D721Med (cell line): ENCODE results near the gene PTCSC3.

Experiments
- DNase-seq: peaks from one replicate; pipeline ENCODE4 v3.0.0; 2011; ENCODE audit warnings: low spot score; ENCODE audit not compliant: insufficient read length
- FAIRE-seq: peaks from 2 replicates; lab custom pipeline; 2011; peaks lifted over from hg19 to GRCh38; lab: Jason Lieb, UNC
- TF ChIP-seq, protein P1 (sequence below): IDR thresholded peaks from 2 replicates; pipeline ENCODE4 v1.5.1; 2012; ENCODE audit warnings: mild to moderate bottlenecking, control low read depth; ENCODE audit not compliant: insufficient read depth; ENCODE audit errors: missing control alignments

PTCSC3 gene

DNA sequence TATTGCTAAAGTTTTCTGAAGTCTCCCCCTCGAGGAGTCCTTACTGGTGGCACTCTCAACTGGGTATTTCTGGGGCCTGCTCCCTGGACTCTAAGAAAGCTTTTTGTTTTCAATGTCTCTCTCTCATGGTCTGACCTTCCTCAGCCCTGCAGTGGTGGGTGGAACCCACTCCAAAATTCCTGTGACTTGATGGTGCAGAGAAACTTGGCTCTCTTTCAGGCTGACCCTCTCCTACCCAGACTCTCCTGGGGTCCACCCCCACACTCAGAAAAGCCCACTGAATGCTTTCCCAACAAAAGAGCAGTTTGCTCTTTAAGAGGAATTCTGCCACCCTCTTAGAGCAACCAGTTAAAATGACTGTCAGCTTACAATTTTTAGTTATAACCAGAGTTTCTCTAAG lies 967 bp upstream of the PTCSC3 start:
- no peak for FAIRE-seq
- DNase-seq, result no peak
- TF ChIP-seq, protein P1, sequence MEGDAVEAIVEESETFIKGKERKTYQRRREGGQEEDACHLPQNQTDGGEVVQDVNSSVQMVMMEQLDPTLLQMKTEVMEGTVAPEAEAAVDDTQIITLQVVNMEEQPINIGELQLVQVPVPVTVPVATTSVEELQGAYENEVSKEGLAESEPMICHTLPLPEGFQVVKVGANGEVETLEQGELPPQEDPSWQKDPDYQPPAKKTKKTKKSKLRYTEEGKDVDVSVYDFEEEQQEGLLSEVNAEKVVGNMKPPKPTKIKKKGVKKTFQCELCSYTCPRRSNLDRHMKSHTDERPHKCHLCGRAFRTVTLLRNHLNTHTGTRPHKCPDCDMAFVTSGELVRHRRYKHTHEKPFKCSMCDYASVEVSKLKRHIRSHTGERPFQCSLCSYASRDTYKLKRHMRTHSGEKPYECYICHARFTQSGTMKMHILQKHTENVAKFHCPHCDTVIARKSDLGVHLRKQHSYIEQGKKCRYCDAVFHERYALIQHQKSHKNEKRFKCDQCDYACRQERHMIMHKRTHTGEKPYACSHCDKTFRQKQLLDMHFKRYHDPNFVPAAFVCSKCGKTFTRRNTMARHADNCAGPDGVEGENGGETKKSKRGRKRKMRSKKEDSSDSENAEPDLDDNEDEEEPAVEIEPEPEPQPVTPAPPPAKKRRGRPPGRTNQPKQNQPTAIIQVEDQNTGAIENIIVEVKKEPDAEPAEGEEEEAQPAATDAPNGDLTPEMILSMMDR, result no peak

DNA sequence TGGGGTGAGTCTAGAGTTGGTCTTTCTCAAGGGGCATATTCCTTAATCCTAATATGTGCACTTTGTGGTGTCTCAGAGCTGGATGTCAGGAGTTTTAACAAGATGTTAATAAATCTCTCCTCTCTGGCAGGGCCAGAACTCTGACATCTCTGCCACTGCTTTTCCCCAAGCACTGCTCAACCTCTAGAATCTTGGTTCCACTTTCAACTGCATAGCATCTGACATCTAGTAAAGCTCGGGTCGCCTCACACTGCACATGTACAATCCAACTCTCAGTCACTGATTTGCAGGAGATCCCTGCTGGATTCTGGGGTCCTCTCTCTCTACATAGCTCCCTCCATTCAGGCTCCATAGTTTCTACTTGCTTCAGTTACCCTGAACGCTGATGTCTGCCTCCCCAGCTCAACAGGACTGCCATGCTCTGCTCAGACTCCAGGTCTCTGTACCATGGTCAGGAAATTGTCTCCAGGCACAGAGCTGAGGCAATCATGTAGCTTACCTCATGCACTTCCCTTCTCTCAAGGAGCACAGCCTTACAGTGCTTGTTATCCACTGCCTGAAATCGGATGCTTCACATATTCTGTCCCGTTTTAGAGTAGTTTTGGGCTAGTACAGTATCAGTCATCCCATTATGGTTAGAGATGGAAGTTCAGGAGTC lies 1.6 kb downstream of the PTCSC3 start:
- FAIRE-seq (no peak), DNase-seq (no peak)
- TF ChIP-seq, protein P1, result no peak

- FAIRE-seq, result no peak
- TF ChIP-seq, protein P1, result no peak
- no peak for DNase-seq
Measured at GRCh38 chr14:36173161-36173560, 3.4 kb downstream of the PTCSC3 start.

DNA sequence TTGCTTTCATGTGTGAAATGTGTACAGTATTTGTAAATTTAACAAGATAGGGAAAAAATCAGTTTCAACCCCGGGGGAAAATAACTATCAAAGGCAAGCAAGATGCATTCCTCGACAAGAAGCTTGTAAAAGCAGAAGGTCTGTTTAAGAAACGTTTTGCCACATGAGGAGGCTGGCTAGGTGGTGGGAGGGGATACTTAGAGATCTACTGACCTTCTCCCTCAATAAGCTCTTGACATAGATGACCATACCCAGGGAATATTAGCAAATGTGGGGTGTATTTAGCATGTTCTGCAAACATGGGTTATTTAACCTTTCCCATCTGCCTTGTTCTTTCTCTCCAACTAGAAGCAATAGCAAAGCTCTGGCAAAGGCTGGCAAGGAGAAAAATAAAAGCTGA lies 4.9 kb downstream of the PTCSC3 start:
- no peak for DNase-seq
- FAIRE-seq, result no peak
- TF ChIP-seq, protein P1, result no peak

DNA sequence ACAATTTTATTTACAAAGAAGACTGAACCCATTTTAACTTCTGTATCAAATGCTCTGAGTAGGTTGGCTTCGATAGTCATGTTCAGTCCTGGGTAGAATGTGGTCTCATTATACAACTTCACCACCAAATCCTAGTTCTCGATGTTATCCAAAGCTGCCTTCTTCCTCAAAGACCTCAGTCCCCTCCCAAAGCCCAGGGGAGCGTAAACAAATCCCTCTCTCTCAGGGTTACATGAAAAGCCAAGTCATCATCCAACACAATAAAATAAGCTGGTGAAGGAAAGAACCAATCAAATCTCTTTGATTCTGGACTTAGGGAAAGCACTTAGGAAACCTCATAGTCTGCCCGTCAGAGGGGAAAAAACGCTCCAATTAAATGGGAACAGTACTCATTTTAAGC lies 9.1 kb downstream of the PTCSC3 start:
- DNase-seq (no peak), FAIRE-seq (no peak)
- TF ChIP-seq, protein P1, result no peak

DNA sequence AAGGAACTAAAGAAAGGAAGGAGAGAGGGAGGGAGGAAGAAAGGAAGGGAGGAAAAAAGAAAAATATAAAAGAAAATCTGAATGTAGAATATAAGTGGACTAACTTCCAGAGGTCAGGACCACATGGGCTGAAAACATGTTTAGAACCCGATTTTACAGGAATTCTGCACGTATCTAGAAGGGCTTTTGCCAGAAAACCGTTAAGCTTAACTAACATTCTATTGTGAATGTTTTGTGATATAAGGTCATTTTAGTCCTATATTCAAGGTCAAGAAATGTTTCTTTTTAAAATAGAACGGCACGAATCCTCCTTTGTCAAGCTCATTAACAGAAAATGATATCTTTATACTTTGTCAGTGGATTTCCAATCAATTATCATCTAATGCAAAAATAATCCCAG lies 13.1 kb downstream of the PTCSC3 start:
- TF ChIP-seq, protein P1, result no peak
- FAIRE-seq (no peak), DNase-seq (no peak)

- no peak for FAIRE-seq
- TF ChIP-seq, protein P1, result no peak
- DNase-seq, result no peak
Measured at GRCh38 chr14:36162267-36162666, 14.3 kb downstream of the PTCSC3 start.
